ENCODE measurements around the gene PRRX1.

Gene PRRX1

GRCh38 chr1:170701962-170702361 is 38.0 kb downstream of the PRRX1 start:
- Histone ChIP-seq H3K27ac (no peak overlapping the region), H3K36me3 (no peaks in the 10 kb centered on the region), H3K27me3 (no peaks in the 10 kb centered on the region), H3K4me3 (ENCODE audit: low read depth in 1 of 2, low read length in 1 of 2) (no peak overlapping the region), H3K9me3 (no peaks in the 10 kb centered on the region), H3K4me1 (ENCODE audit: control insufficient read depth in 1 of 2, insufficient read depth in 1 of 2, low read depth in 1 of 2, low read length in 1 of 2) (no peaks in the 10 kb centered on the region)
- no peak for TF ChIP-seq CTCF (IDR thresholded peaks at IDR 0.05)

- TF ChIP-seq CTCF (IDR thresholded peaks at IDR 0.05), result no peak
- H3K4me1 ChIP-seq (ENCODE audit: control insufficient read depth in 1 of 2, insufficient read depth in 1 of 2, low read depth in 1 of 2, low read length in 1 of 2), result no peaks in the 10 kb centered on the region
- H3K9me3 ChIP-seq, result no peaks in the 10 kb centered on the region
- no peaks in the 10 kb centered on the region for H3K27me3 ChIP-seq
- no peaks in the 10 kb centered on the region for H3K36me3 ChIP-seq
- no peak overlapping the region for H3K27ac ChIP-seq
- H3K4me3 ChIP-seq (ENCODE audit: low read depth in 1 of 2, low read length in 1 of 2), result no peak overlapping the region
Measured at GRCh38 chr1:170703591-170703990, 39.7 kb downstream of the PRRX1 start.

- Histone ChIP-seq H3K4me3 (ENCODE audit: low read depth in 1 of 2, low read length in 1 of 2) (no peak overlapping the region), H3K27me3 (no peaks in the 10 kb centered on the region), H3K27ac (no peak overlapping the region), H3K9me3 (no peaks in the 10 kb centered on the region), H3K36me3 (no peaks in the 10 kb centered on the region), H3K4me1 (ENCODE audit: control insufficient read depth in 1 of 2, insufficient read depth in 1 of 2, low read depth in 1 of 2, low read length in 1 of 2) (no peaks in the 10 kb centered on the region)
- no peak for TF ChIP-seq CTCF (IDR thresholded peaks at IDR 0.05)
Measured at GRCh38 chr1:170704256-170704655, 40.3 kb downstream of the PRRX1 start.

- no peaks in the 10 kb centered on the region for H3K36me3 ChIP-seq
- no peak for TF ChIP-seq CTCF (IDR thresholded peaks at IDR 0.05)
- no peaks in the 10 kb centered on the region for H3K4me1 ChIP-seq (ENCODE audit: control insufficient read depth in 1 of 2, insufficient read depth in 1 of 2, low read depth in 1 of 2, low read length in 1 of 2)
- H3K4me3 ChIP-seq (ENCODE audit: low read depth in 1 of 2, low read length in 1 of 2), result no peak overlapping the region
- no peaks in the 10 kb centered on the region for H3K27me3 ChIP-seq
- no peak overlapping the region for H3K27ac ChIP-seq
- H3K9me3 ChIP-seq, result no peaks in the 10 kb centered on the region
Measured at GRCh38 chr1:170705981-170706380, 42.0 kb downstream of the PRRX1 start.

GRCh38 chr1:170707117-170707516 is 43.2 kb downstream of the PRRX1 start:
- H3K27ac ChIP-seq, result no peak overlapping the region
- no peaks in the 10 kb centered on the region for H3K9me3 ChIP-seq
- no peak for TF ChIP-seq CTCF (IDR thresholded peaks at IDR 0.05)

More at GRCh38 chr1:170707117-170707516, 43.2 kb downstream of the PRRX1 start:
- H3K27me3 ChIP-seq, result no peaks in the 10 kb centered on the region
- no peaks in the 10 kb centered on the region for H3K36me3 ChIP-seq
- no peak overlapping the region for H3K4me3 ChIP-seq (ENCODE audit: low read depth in 1 of 2, low read length in 1 of 2)
- H3K4me1 ChIP-seq (ENCODE audit: control insufficient read depth in 1 of 2, insufficient read depth in 1 of 2, low read depth in 1 of 2, low read length in 1 of 2), result no peaks in the 10 kb centered on the region

All from neutrophil (primary cell).